Measurements from ENCODE around the gene TNIK.

Gene TNIK

DNA sequence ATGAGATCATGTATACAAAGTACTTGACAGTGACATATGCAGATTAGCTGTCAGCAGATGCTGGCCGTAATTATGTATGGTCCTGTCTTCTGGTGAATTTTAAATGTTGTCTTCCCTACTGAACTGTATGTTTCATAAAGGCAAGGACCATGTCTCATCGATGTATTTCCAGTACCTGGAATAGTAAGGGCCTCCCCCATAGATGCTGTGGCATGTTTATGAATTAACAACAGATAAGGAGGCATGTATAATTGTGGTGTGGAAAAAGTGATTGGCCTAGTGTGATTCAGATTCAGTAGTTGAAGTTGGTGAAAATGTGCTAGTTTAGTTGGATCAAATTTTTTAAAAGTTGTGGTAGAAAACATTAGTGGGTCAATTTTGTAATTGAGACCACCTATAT, 231.0 kb downstream of the TNIK start:
- no peak for DNase-seq (ENCODE audit: low read depth, low spot score)

DNA sequence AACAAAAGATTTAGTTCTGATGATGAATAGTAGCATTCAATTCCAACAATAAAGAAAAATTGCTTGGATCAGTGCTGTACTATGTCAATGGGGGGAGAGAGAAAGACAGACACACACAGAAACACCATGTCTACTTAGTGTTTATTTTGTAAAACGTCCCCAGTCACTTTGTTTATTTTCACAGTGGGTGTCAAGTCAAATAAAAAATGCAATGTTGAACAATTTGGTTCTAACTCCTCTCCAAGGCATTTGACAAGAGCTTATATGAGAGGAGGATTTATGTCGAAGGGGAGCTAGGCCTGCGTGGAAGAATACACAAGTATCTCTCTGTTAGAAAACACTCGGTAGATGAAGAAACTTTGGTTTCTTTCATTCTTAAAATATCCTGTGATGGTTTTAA, 232.0 kb downstream of the TNIK start:
- no peak for DNase-seq (ENCODE audit: low read depth, low spot score)

DNA sequence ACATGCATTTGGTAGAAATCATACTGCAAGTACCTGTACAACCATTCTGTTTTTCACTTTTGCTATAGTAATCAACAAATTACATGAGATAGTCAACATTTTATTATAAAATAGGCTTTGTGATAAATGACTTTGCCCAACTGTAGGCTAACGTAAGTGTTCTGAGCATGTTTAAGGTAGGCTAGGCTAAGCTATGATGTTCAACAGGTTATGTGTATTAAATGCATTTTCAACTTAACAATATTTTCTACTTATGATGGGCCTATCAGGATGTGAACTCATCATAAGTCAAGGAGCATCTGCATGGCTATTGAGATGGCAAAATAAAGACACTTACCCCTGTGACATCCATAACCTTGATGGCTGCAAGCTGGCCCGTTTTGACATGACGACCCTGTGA, 232.4 kb downstream of the TNIK start:
- DNase-seq (ENCODE audit: low read depth, low spot score) = no peak

DNA sequence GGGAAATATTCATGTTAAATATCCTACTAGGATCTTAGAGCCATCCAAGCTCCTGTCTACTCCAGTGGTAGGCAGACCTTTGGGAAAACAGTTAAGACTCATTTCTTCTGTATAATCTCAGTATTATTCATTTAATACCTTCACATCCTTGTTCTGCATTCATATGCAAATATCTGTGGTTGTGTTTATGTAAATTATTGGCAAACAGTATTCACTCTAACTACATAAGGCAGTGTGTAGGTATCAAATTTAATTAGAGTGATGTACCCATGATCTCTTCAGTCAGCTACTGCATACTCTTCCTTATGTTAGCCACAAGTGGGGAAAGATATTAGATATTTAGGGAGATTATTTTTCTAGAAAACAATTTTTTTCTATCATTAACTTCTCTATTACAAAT, 232.8 kb downstream of the TNIK start:
- no peak for DNase-seq (ENCODE audit: low read depth, low spot score)

DNA sequence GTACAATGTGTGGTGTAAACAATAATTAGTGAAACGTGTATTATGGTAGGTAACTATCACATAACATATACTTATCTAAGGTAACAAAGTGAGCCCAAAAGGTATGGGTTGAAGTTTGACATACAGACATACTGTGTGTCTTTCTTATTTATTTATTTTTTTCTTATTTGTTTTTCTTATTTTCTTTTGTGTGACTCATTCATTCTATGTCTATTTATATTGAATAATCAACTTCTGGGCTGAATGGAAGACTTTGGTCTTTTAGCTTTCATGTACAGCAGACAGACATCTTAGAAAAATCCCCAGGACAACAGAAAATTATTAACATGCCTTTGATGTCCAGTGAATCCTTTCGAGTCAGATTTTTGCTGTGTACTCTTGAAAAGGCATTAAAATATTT, 233.4 kb downstream of the TNIK start:
- no peak for DNase-seq (ENCODE audit: low read depth, low spot score)

DNA sequence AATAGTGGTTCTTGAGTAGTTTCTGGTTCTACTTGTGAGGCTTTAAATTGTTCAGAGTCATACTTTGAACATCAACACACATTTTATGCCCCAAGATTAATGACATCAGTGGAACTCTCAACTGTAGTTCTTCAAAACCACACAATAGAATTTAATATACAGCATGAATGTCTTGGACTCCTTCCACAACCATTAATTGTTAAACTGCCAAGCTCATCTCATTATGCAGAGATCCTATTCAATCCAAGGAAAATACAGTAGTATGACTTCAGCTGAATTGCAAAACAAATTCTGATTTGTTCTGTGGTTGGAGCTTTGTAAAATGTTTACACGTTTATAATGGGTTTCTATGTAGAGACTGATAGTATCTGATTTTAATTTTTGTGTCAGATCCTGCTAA, 234.5 kb downstream of the TNIK start:
- DNase-seq (ENCODE audit: low read depth, low spot score) = no peak

DNA sequence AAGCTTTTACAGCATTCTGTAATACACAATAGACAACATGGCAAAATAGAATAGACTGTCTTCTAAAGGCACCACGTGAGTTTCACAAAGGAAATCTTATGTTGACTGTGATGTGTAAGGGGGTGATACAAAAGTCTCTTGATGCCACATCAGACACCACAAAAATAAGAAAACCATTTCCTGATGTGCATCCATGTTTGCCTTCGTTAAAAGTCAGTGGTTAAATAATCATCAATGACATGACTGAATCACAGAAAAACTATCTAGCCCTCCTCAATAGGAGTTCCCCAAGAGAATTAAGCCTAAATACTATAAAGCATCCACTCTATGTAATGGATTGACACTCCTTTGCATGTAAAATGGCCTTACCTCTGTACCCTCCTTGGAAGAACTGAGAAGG, 235.0 kb downstream of the TNIK start:
- DNase-seq (ENCODE audit: low read depth, low spot score) = no peak

DNA sequence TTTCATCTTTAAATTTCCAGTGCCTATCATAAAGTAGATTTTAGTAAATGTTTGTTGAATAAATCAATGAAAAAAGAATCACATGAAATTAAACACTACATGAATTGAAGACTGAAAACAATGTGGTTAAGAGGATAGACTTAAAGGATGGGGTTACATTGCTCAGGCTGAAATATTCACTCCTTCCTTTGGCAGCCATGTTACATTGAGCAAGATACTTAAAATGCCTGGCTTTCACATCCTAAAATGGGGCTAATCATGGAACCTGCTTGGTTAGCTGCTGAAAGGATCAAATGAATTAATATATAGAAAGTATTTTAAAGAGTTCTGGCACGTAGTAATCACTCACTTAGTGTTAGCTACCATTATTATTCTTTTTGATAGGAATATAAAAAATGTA, 236.8 kb downstream of the TNIK start:
- DNase-seq (ENCODE audit: low read depth, low spot score) = no peak

DNA sequence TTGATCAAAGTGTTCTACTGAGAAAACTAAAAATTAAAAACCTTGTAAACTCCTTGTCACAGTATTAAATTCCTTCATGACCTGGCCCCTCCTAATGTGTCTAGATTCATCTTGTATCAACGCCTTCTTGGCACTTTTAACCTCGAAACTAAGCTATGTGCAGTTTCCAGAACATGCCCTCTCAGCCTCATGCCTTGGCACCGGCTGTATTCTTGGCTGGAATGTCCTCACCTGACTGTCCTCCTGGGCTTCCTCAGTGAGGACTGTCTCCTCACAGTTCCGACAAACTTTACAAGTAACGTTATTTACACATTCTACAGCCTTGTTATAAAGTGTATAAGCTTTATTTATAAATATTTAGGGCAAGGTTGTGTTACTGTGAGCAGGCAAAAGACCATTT, 237.2 kb downstream of the TNIK start:
- no peak for DNase-seq (ENCODE audit: low read depth, low spot score)

DNA sequence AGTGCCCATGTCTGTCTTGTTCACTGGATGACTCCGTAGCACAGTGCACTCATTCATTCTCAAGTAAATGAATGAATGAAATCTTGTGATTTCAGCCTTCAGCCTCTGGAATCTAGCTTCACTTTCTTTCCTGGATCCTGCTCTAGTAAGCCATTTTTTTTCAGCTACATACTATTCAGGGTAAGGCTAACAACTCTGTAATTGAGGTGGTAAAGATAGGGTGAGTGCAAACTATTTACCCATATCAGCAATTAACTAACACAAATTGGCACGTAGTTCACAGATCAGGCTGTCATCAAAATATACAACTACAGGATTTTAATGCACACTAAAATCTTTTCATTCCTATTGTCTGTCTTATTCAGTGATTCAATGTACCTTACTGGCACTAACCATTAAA, 238.6 kb downstream of the TNIK start:
- no peak for DNase-seq (ENCODE audit: low read depth, low spot score)

DNA sequence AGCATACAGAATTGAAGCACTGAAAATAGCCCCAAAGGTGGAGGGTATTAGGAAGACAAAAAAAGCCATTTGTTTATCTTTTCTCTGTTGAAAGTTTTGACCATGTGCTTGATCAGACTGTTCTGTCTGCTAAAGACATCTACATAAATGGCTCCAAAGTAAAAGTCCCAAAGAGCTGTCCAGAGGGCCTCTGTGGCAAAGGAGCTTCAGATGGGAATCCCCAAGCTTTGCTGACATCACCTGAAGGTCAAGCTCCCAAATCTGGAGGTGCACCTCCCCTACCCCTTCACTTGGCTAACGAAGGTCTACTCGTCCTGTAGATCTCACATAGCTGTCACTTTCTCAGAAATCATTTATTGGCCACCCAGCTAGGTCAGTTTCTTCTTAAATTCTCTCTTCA, 239.1 kb downstream of the TNIK start:
- no peak for DNase-seq (ENCODE audit: low read depth, low spot score)

DNA sequence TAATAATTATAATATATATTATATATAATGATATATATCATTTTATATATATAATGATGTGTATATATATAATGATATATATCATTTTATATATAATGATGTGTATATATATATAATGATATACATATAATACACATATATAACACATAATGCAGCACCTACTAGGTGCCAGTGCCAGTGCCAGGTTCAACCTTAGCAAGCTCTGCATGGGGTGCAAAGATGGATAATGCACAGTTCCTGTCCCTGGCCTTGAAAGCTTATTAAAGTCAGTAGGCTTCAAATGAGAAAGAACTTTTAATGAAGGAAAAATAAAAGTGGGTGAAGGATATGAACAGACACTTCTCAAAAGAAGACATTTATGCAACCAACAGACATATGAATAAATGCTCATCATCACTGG, 240.9 kb downstream of the TNIK start:
- no peak for DNase-seq (ENCODE audit: low read depth, low spot score)

DNA sequence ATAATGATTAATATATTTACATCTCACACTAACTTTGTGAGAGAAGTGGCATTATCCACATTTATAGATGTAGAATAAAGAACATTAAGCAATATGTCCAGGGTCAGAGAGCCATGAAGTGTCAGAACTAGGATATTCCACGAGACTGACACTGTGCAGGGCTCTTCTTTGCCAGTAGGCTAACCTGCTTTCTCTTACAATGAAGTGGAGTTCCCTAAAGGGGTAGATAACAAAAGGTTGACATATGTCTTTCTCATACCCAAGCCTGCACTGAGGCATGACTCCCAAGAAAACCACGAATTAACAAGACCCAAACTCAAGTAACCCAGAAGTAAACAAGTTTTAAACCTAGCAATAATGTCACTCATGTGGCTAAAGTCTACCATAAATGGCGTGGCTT, 242.1 kb downstream of the TNIK start:
- DNase-seq (ENCODE audit: low read depth, low spot score) = no peak

DNA sequence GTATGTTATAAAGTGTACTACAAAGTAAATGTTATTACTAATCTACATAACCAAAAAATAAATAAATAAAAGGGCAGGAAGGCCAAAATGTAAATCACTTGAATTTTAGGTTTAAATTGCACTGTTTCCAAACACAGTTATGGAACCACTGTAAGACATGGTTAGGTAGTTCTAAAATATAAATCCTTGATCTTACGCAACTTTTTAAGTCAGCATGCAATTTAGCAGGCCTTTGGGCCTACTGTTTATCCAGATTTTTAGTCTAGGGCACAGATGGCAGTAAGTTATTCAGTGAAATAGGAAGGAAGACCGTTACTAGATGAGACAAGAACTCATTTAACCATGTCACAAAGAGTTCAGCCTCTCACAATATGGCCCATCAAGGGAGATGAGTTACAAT, 246.3 kb downstream of the TNIK start:
- no peak for DNase-seq (ENCODE audit: low read depth, low spot score)

DNA sequence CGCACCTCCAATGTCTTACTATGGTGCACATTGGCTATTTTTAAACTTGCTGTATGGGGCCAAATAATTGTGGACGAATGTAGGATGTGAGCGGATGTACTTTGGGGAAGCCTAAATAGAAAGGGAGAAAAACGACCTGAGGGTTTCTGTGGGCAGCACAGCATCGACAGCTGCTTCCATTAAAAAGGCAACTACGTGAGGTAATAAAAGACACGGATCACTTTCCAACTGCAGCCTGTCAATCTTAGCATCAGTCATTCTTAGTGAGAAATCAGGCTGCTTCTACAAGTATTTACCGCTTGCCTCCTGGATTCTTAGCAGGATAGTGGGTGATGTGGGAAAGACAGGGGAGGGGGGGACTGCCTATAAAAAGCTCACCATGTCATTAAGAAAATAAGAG, 247.0 kb downstream of the TNIK start:
- DNase-seq (ENCODE audit: low read depth, low spot score) = no peak

DNA sequence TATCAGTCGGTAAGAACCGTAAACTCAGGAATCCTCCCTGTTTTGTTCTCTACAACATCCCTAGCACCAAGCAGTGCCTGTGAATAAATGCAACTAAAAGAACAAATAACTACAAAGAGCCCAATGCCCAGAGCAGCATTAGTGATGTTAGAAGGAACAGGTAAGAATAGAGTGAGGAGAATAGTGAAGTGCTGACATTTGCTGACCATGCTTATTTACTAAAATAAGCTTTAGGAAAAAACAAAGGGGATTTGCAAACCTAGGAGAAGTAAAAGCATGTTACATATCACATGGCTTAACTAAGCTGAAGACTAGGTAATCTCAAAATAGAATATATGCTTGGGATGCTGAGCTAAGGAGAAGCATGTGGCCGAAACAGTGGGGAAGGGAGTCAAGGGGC, 247.6 kb downstream of the TNIK start:
- DNase-seq (ENCODE audit: low read depth, low spot score) = no peak

DNA sequence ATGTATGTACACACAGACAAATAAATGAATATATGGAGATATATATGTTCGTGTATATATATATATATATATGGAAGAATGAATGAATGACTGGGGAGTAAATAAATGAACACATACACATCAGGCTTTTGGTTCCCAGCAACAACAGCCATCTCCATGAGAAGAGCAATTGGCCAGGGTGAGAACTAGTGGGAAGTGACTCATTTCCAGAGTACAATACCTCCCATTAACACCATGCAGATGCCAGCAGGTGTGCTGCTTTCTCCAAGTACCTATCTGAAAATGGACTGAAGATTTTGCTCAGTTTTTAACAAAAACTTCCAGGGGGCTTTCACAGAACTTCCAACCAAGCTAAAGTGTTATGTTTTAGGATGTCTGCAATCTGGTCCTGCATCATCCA, 253.9 kb downstream of the TNIK start:
- no peak for DNase-seq (ENCODE audit: low read depth, low spot score)

DNA sequence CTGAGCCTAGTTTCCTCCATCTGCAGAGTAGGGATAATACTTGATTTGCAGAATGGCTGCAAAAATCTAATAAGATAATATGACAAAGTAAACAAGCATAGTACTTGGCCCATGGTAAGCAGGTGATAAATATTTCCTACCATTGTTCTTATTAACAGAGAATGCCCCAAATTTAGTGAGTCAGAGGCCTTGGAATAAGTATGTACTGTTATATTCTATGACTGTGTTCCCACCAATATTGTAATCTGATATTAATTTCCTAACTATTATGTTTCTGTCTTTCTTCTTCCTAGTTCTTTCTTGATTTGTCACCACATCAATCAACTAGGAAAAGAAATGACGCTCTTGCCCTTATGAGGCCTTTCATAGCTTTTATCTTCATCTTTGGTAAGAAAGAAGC, 255.3 kb downstream of the TNIK start:
- no peak for DNase-seq (ENCODE audit: low read depth, low spot score)

DNA sequence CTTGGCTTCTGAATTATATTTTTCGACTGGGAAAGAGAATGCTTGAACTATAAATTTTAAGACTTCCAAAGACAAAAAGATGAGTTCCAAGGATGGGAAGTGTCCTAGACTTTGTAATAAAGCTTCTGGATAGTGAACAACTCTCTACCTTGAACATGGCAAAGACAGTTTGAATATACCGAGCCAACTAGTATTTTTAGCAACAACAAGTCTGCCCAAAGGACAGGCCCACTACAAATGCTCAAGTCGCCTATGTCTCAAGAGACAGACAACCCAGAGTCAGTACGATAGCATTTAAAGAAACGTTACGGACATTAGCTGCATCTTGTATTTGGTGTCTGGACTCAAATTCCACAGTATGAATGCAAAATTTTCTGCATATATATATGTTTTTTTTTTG, 258.4 kb downstream of the TNIK start:
- DNase-seq (ENCODE audit: low read depth, low spot score) = no peak

DNA sequence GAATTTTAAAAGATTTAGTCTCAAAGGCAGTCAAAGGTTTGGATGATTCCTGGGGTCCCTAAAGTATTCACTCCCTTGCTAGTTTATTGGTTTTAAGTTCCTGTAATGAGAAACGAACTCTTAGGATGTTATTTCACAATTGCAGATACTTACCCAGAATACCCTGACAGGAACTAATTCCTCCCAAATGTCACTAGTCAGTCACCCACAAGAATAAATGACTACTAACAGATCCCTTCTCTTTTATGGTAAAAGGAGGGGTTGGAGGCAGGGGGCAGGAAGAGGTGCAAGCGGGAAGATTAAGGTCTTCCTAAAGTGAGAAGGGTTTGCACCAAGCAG, 259.5 kb downstream of the TNIK start:
- no peak for DNase-seq (ENCODE audit: low read depth, low spot score)

DNA sequence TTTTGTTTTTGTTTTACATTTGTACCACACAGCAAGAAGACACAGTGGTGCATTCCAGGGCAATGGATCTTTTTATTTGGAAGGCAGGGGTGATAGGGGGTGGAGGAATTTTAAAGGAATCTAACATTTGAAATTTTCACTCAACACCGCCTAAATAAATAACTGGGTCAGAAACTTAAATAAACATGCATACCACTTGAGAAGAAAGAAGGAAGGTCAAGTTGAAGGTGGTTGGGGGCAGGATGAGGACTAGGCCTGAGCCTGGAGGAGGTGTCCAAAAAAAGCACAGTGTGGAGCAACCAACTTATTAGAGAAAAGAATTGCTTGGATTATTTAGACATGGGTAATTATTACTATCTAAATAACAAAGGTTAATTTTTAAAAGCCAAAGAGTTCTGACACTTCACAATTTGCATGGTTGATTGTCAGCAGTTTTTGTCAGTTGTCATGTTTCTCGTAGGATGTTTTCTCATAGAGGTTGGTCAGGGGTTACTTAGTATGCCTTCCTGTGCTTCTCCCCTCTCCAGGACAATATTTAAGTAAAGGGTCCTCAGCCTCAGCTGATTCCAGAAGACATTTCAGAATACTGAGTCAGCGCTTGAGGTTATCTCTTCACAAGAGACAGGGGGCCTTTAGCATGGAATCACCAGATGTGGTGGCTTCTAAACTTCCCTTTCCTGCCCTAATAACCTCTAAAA, 260.0 kb downstream of the TNIK start:
- DNase-seq (ENCODE audit: low read depth, low spot score) = no peak

DNA sequence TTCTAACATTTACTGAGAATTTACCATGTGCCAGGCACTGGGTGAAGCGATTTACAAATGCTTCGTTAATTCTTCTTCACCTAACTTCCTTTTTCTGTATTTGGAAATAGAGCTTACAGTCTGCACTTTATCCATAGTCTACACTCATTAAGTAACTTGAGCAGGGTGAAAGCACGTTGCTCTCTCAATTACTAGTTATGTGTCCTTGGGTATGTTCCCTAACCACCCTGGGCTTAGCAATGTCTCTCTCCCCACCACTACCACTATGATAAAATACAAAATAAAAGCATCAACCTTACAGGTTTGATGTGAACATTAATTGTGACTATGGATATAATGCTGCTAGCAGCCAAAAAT, 260.8 kb downstream of the TNIK start:
- no peak for DNase-seq (ENCODE audit: low read depth, low spot score)

DNA sequence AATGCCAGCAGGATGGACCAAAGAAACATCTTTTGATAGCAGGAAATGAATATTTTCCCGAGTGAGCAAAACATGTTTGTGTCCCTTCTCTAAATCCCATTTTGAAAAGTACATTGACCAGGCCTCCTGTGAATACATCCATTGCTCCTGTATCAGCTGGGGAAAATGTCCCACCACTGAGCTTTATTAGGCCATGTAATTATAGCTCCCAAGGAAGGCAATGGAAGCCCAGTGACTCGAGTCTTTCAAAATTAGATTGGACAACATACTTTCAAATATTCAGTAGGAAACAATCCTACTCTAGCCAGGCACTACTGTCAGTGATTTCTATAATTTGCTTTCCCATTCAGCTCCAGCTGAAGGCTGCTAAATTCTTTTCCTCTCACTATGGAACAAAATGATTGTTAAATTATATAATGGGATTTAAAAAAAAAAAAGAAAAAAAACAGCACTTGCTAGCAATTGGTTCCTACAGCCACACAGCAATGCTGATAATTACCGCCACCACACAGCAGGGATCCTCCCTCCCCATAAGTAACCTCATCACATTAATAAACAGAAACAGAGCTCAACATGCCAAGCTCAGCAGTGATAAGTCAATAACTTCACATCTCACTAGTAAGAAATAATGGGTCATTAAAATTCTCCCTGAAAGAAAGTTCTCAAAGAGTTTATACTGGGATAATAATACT, 261.3 kb downstream of the TNIK start:
- no peak for DNase-seq (ENCODE audit: low read depth, low spot score)

DNA sequence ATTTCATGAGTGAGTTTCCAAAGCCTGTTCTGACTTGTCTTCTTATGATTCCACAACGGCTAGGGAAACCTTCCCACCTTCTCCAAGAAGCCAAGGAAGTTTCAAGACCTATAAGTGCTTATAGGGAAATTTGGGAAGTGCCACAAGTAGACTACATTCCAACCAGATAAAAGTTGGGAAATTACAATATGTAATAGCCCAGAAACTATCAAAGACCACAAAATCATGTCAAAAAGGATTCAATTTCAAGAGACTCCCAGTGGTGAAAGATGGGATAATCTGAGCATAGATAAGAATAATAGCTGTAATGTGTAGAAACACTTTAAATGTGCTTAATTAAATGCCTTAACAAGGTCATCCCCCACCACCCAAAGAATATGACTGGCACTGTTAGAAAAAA, 264.5 kb downstream of the TNIK start:
- DNase-seq (ENCODE audit: low read depth, low spot score) = no peak

Data from activated CD4-positive, CD25-positive, alpha-beta regulatory T cell treated with anti-CD3 and anti-CD28 coated beads, Interleukin-2, amount 50 U/mL, for 16 hours (primary cell).